GM21737 (cell line): ENCODE results near the gene PPP2R5D.
A peak's percentile ranks its signal among the peaks of the same experiment; 100 is the strongest.
"Not testable (repeated sequence)": the region's sequence is repeated elsewhere in the genome, so short reads cannot be mapped to it uniquely, and the experiment has no call there.

ENCODE experiments used
- ATAC-seq: cut with Tn5 transposase; IDR thresholded peaks from one replicate; pipeline ENCODE4 v1.9.1; 2021; ENCODE audit warnings: mild to moderate bottlenecking, moderate library complexity; ENCODE audit not compliant: unreplicated experiment

Gene PPP2R5D

GRCh38 chr6:43021270-43022047 is 37.1 kb downstream of the PPP2R5D start, which contains the start of gene RRP36:
TSS of gene RRP36 (plus strand) at chr6:43021623. CDS start at chr6:43021655, 32 bp downstream.
- peak; percentile 43 for ATAC-seq

GRCh38 chr6:43024436-43024835 is 40.1 kb downstream of the PPP2R5D start:
- no peak for ATAC-seq

- ATAC-seq: no peak
Observed at GRCh38 chr6:43026365-43026764, 42.0 kb downstream of the PPP2R5D start.

- ATAC-seq: no peak
Observed at GRCh38 chr6:43029120-43029519, 44.8 kb downstream of the PPP2R5D start.

- ATAC-seq: no peak
Observed at GRCh38 chr6:43032326-43032725, 48.0 kb downstream of the PPP2R5D start.

- ATAC-seq: no peak
Observed at GRCh38 chr6:43033496-43034189, 49.3 kb downstream of the PPP2R5D start.

- ATAC-seq: no peak
Observed at GRCh38 chr6:43034190-43034525, 49.8 kb downstream of the PPP2R5D start.

GRCh38 chr6:43035495-43036194 is 51.3 kb downstream of the PPP2R5D start:
- no peak for ATAC-seq

- ATAC-seq: no peak
Observed at GRCh38 chr6:43036712-43037111, 52.3 kb downstream of the PPP2R5D start.

GRCh38 chr6:43037197-43037596 is 52.8 kb downstream of the PPP2R5D start:
- no peak for ATAC-seq

- ATAC-seq: no peak
Observed at GRCh38 chr6:43037706-43038105, 53.3 kb downstream of the PPP2R5D start.

- no peak for ATAC-seq
Observed at GRCh38 chr6:43038727-43039126, 54.4 kb downstream of the PPP2R5D start.

GRCh38 chr6:43040542-43041257 is 56.3 kb downstream of the PPP2R5D start:
- ATAC-seq: no peak

GRCh38 chr6:43041475-43041874 is 57.1 kb downstream of the PPP2R5D start:
- not testable (repeated sequence) for ATAC-seq

GRCh38 chr6:43043310-43043709 is 58.9 kb downstream of the PPP2R5D start:
- ATAC-seq: no peak

GRCh38 chr6:43045371-43045930 is 61.1 kb downstream of the PPP2R5D start:
- no peak for ATAC-seq

- ATAC-seq: no peak
Observed at GRCh38 chr6:43047998-43048397, 63.6 kb downstream of the PPP2R5D start.

- ATAC-seq: no peak
Observed at GRCh38 chr6:43050981-43051380, 66.6 kb downstream of the PPP2R5D start.

- ATAC-seq: no peak
Observed at GRCh38 chr6:43052225-43052841, 68.0 kb downstream of the PPP2R5D start.

- peak; percentile 12 for ATAC-seq
Observed at GRCh38 chr6:43052842-43053544, 68.6 kb downstream of the PPP2R5D start.
